ENCODE data around the gene RBM15. TPM values are rescaled to one million over a fixed set of nuclear protein-coding genes. Genes with fewer than 3 reads are reported as not detected.

The RBM15 gene
- total RNA-seq, 4 donors from 2014 or later: 27.8 to 44.9 (median 30.2) TPM

DNA sequence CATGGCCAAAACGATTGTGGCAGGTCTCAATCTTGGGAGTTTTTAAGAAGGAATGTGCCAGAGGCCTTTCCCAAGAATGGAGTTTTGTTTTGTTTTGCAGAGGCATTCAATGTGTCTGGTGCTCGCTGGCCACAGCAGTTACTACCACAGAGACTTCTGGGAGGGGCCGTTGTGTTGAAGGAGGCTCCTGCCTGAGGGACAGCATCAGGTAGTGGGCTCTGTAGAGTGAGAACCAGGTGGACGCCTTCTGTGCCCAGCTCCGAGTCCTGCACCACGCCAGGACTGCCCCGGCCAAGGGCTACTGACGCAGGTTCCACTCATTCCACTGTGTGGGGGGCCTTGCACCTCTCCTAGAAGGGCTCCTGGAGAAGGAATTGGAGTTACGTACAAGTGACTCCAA lies 44.9 kb upstream of the RBM15 start:
- DNase-seq: no peak
- H3K4me3 ChIP-seq: no peak overlapping the region
- no peak for ATAC-seq
- H3K27me3 ChIP-seq: no peaks in the 10 kb centered on the region
- in situ Hi-C loops (cut with MboI; ENCODE audit: low sequenced_read_pairs in 4 of 4) (no loop called here), intact Hi-C loops (cut with DNase I; ENCODE audit: low total_unique reads) (no loop called here)
- TF ChIP-seq, protein P1, sequence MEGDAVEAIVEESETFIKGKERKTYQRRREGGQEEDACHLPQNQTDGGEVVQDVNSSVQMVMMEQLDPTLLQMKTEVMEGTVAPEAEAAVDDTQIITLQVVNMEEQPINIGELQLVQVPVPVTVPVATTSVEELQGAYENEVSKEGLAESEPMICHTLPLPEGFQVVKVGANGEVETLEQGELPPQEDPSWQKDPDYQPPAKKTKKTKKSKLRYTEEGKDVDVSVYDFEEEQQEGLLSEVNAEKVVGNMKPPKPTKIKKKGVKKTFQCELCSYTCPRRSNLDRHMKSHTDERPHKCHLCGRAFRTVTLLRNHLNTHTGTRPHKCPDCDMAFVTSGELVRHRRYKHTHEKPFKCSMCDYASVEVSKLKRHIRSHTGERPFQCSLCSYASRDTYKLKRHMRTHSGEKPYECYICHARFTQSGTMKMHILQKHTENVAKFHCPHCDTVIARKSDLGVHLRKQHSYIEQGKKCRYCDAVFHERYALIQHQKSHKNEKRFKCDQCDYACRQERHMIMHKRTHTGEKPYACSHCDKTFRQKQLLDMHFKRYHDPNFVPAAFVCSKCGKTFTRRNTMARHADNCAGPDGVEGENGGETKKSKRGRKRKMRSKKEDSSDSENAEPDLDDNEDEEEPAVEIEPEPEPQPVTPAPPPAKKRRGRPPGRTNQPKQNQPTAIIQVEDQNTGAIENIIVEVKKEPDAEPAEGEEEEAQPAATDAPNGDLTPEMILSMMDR (IDR thresholded peaks at IDR 0.05 in 4 of 5, conservative IDR thresholded peaks at IDR 0.05 in 1 of 5): no peak
- TF ChIP-seq POLR2A (IDR thresholded peaks at IDR 0.05): no peak
- no peaks in the 10 kb centered on the region for H3K36me3 ChIP-seq
- H3K27ac ChIP-seq: no peak overlapping the region
- no peaks in the 10 kb centered on the region for H3K9me3 ChIP-seq
- no peaks in the 10 kb centered on the region for H3K4me1 ChIP-seq

- H3K27me3 ChIP-seq: no peaks in the 10 kb centered on the region
- in situ Hi-C loops (cut with MboI; ENCODE audit: low sequenced_read_pairs in 4 of 4): no loop called here
Observed at GRCh38 chr1:110298991-110299390, 40.2 kb upstream of the RBM15 start.

GRCh38 chr1:110300412-110301085 lies 38.6 kb upstream of the RBM15 start:
- no peak for DNase-seq
- TF ChIP-seq, protein P1 (IDR thresholded peaks at IDR 0.05 in 4 of 5, conservative IDR thresholded peaks at IDR 0.05 in 1 of 5): no peak
- no peak for TF ChIP-seq POLR2A (IDR thresholded peaks at IDR 0.05)
- Histone ChIP-seq H3K27ac (no peak overlapping the region), H3K27me3 (no peaks in the 10 kb centered on the region), H3K4me1 (no peaks in the 10 kb centered on the region), H3K4me3 (no peak overlapping the region), H3K36me3 (no peaks in the 10 kb centered on the region), H3K9me3 (no peaks in the 10 kb centered on the region)
- ATAC-seq: no peak
- in situ Hi-C loops (cut with MboI; ENCODE audit: low sequenced_read_pairs in 4 of 4) (loop anchor here in 1 of 4 donors (10.0 kb wide), 1 partner anchor 154 kb away; the partner anchor contains the start of gene PROK1), intact Hi-C loops (cut with DNase I; ENCODE audit: low total_unique reads) (no loop called here)

More at GRCh38 chr1:110298991-110299390, 40.2 kb upstream of the RBM15 start:
- intact Hi-C loops (cut with DNase I; ENCODE audit: low total_unique reads): no loop called here
- TF ChIP-seq POLR2A (IDR thresholded peaks at IDR 0.05): no peak
- TF ChIP-seq, protein P1 (IDR thresholded peaks at IDR 0.05 in 4 of 5, conservative IDR thresholded peaks at IDR 0.05 in 1 of 5): no peak
- H3K27ac ChIP-seq: no peak overlapping the region
- no peaks in the 10 kb centered on the region for H3K4me1 ChIP-seq
- ATAC-seq (no peak), DNase-seq (no peak)
- no peak overlapping the region for H3K4me3 ChIP-seq
- no peaks in the 10 kb centered on the region for H3K36me3 ChIP-seq
- H3K9me3 ChIP-seq: no peaks in the 10 kb centered on the region

DNA sequence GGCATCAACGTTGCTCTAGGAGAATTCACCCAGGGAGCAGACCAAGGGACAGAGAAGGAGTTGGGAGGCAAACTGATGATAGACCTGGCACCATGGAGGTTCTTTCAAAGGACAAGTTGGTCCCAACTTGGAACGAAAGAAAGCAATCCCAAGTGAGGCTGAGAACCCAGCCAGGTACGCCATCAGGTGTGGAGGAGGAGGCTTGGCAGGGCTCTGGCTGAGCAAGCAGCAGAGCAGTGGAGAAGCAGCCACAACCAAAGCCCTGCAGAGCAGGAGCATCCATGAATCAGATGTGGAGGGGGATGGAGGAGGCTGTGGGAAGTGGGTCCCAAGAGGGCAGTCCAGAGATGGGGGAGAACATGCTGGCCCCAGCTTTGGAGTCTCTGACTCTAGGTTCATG lies 36.3 kb upstream of the RBM15 start:
- DNase-seq: no peak
- no peaks in the 10 kb centered on the region for H3K36me3 ChIP-seq
- H3K9me3 ChIP-seq: no peaks in the 10 kb centered on the region
- ATAC-seq: no peak
- H3K27me3 ChIP-seq: no peaks in the 10 kb centered on the region
- TF ChIP-seq, protein P1 (IDR thresholded peaks at IDR 0.05 in 4 of 5, conservative IDR thresholded peaks at IDR 0.05 in 1 of 5): no peak
- TF ChIP-seq POLR2A (IDR thresholded peaks at IDR 0.05): no peak
- no peak overlapping the region for H3K4me3 ChIP-seq
- intact Hi-C loops (cut with DNase I; ENCODE audit: low total_unique reads): no loop called here
- no peak overlapping the region for H3K27ac ChIP-seq
- in situ Hi-C loops (cut with MboI; ENCODE audit: low sequenced_read_pairs in 4 of 4): loop anchor here in 1 of 4 donors (10.0 kb wide), 1 partner anchor 152 kb away; the partner anchor contains the start of gene PROK1
- H3K4me1 ChIP-seq: no peaks in the 10 kb centered on the region

Data from gastrocnemius medialis (tissue), 4 donors.